Measurements from ENCODE around the gene WIPI1. TPM values are rescaled to one million over a fixed set of nuclear protein-coding genes. Genes with fewer than 3 reads are reported as not detected.

The WIPI1 gene
- total RNA-seq, 1 donor from 2014 or later = 29.5 TPM

DNA sequence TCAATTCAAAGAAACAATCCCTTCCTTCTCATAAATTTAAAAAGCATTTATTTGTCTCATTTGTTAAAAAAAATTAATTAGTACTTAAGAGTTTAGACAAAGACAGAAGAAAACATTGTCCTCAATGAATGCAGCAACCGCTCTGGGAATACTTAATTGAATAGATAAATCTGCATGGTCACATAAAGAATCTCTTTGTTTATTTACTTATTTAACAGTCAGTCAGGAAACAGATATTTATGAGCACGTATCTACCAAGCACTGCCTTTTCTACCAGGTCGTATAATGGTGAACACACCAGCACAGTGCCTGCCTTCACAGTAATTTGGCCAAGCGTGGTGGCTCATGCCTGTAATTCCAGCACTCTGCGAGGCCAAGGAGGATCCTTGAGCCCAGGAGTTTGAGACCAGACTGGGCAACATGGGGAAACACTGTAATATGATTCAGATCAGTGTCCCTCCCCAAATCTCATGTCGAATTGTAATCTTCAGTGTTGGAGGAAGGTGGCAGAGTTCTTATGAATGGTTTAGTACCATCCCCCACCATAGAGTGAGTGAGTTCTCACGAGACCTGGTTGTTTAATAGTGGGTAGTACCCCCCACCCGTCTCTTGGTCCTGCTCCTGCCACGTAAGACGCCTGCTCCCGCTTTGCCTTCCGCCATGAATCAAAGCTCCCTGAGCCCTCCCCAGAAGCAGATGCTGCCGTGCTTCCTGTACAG lies 8.1 kb downstream of the WIPI1 start:
- Histone ChIP-seq H3K9me3 (ENCODE audit: low read depth) (no peaks in the 10 kb centered on the region), H3K79me2 (ENCODE audit: low read depth) (no peaks in the 10 kb centered on the region), H3K4me3 (no peak overlapping the region), H3K27ac (no peak overlapping the region), H3K36me3 (no peaks in the 10 kb centered on the region), H3F3A (ENCODE audit: low read depth) (no peaks in the 10 kb centered on the region), H3K4me1 (no peaks in the 10 kb centered on the region), H2AFZ (replicated peaks) (no peak overlapping the region), H4K20me1 (ENCODE audit: low read depth) (no peaks in the 10 kb centered on the region), H3K9ac (no peak overlapping the region), H3K27me3 (no peaks in the 10 kb centered on the region), H3K4me2 (no peak overlapping the region)
- no peaks in the 10 kb centered on the region for H3K27me3 Mint-ChIP-seq (ENCODE audit: insufficient read depth, low read depth)
- TF ChIP-seq, protein P1, sequence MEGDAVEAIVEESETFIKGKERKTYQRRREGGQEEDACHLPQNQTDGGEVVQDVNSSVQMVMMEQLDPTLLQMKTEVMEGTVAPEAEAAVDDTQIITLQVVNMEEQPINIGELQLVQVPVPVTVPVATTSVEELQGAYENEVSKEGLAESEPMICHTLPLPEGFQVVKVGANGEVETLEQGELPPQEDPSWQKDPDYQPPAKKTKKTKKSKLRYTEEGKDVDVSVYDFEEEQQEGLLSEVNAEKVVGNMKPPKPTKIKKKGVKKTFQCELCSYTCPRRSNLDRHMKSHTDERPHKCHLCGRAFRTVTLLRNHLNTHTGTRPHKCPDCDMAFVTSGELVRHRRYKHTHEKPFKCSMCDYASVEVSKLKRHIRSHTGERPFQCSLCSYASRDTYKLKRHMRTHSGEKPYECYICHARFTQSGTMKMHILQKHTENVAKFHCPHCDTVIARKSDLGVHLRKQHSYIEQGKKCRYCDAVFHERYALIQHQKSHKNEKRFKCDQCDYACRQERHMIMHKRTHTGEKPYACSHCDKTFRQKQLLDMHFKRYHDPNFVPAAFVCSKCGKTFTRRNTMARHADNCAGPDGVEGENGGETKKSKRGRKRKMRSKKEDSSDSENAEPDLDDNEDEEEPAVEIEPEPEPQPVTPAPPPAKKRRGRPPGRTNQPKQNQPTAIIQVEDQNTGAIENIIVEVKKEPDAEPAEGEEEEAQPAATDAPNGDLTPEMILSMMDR (IDR thresholded peaks at IDR 0.05) = no peak
- TF ChIP-seq EZH2phosphoT487 (IDR thresholded peaks at IDR 0.05) (no peak), EZH2 (IDR thresholded peaks at IDR 0.05) (no peak)
- H3K9me3 Mint-ChIP-seq = no peaks in the 10 kb centered on the region
- peaks cover 10% of the 10 kb centered on the region for H3K36me3 Mint-ChIP-seq
- no peak overlapping the region for H3K27ac Mint-ChIP-seq
- no peak for DNase-seq (ENCODE audit: low spot score)
- H3K4me3 Mint-ChIP-seq = no peak overlapping the region
- H3K4me1 Mint-ChIP-seq = peaks cover 6% of the 10 kb centered on the region

GRCh38 chr17:68446626-68447041 lies 10.7 kb downstream of the WIPI1 start:
- no peaks in the 10 kb centered on the region for H4K20me1 ChIP-seq (ENCODE audit: low read depth)
- H3F3A ChIP-seq (ENCODE audit: low read depth) = no peaks in the 10 kb centered on the region
- no peak overlapping the region for H3K4me2 ChIP-seq
- H3K27me3 ChIP-seq = no peaks in the 10 kb centered on the region
- Mint-ChIP-seq H3K9me3 (no peaks in the 10 kb centered on the region), H3K4me1 (peaks cover 4% of the 10 kb centered on the region), H3K27me3 (ENCODE audit: insufficient read depth, low read depth) (no peaks in the 10 kb centered on the region), H3K4me3 (no peak overlapping the region), H3K36me3 (peaks cover 9% of the 10 kb centered on the region), H3K27ac (peak overlapping the region; percentile 81)
- H3K36me3 ChIP-seq = no peaks in the 10 kb centered on the region
- H3K4me3 ChIP-seq = no peak overlapping the region
- H3K4me1 ChIP-seq = no peaks in the 10 kb centered on the region
- no peak overlapping the region for H3K9ac ChIP-seq
- no peaks in the 10 kb centered on the region for H3K9me3 ChIP-seq (ENCODE audit: low read depth)
- no peak for DNase-seq (ENCODE audit: low spot score)
- TF ChIP-seq EZH2 (IDR thresholded peaks at IDR 0.05) (no peak), EZH2phosphoT487 (IDR thresholded peaks at IDR 0.05) (no peak)
- TF ChIP-seq, protein P1 (IDR thresholded peaks at IDR 0.05) = no peak
- no peak overlapping the region for H3K27ac ChIP-seq
- H2AFZ ChIP-seq (replicated peaks) = no peak overlapping the region
- no peaks in the 10 kb centered on the region for H3K79me2 ChIP-seq (ENCODE audit: low read depth)

GRCh38 chr17:68445671-68446070 lies 11.6 kb downstream of the WIPI1 start:
- Histone ChIP-seq H3F3A (ENCODE audit: low read depth) (no peaks in the 10 kb centered on the region), H3K9me3 (ENCODE audit: low read depth) (no peaks in the 10 kb centered on the region), H2AFZ (replicated peaks) (no peak overlapping the region), H4K20me1 (ENCODE audit: low read depth) (no peaks in the 10 kb centered on the region), H3K9ac (peak overlapping the region; percentile 8), H3K4me3 (no peak overlapping the region), H3K4me2 (no peak overlapping the region), H3K36me3 (no peaks in the 10 kb centered on the region), H3K27me3 (no peaks in the 10 kb centered on the region), H3K79me2 (ENCODE audit: low read depth) (no peaks in the 10 kb centered on the region), H3K4me1 (no peaks in the 10 kb centered on the region), H3K27ac (no peak overlapping the region)
- no peaks in the 10 kb centered on the region for H3K27me3 Mint-ChIP-seq (ENCODE audit: insufficient read depth, low read depth)
- no peak overlapping the region for H3K4me3 Mint-ChIP-seq
- no peaks in the 10 kb centered on the region for H3K9me3 Mint-ChIP-seq
- TF ChIP-seq EZH2phosphoT487 (IDR thresholded peaks at IDR 0.05) (no peak), EZH2 (IDR thresholded peaks at IDR 0.05) (no peak)
- TF ChIP-seq, protein P1 (IDR thresholded peaks at IDR 0.05) = no peak
- peaks cover 5% of the 10 kb centered on the region for H3K36me3 Mint-ChIP-seq
- H3K27ac Mint-ChIP-seq = no peak overlapping the region
- H3K4me1 Mint-ChIP-seq = peaks cover 11% of the 10 kb centered on the region
- DNase-seq (ENCODE audit: low spot score) = no peak
